Pancreas (tissue), 10 donors: ENCODE measurements around the gene ZBTB40. TPM values are rescaled to one million over a fixed set of nuclear protein-coding genes. Genes with fewer than 3 reads are reported as not detected.

ENCODE experiments used
- ATAC-seq, 4 donors: fragments of 200-7000 bp; cut with Tn5 transposase; one replicate each; pipeline versions ENCODE4 v1.8.0 to v1.9.1; 2020; ENCODE audit warnings: mild to moderate bottlenecking in 4 of 4, moderate library complexity in 4 of 4
- DNase-seq, 6 donors: peaks; one replicate each; pipeline ENCODE4 v3.0.0-alpha.2; 2020
- FAIRE-seq: peaks from 2 replicates; lab custom pipeline; 2012; peaks lifted over from hg19 to GRCh38; lab: Jason Lieb, UNC
- H3K27ac ChIP-seq, 4 donors: fragments of 200-600 bp; sonication (generic); 1 replicate in 3 of 4; 2 replicates in 1 of 4; pipeline versions ENCODE4 v1.5.0 to v1.8.0; 2020
- H3K27me3 ChIP-seq, 4 donors: fragments of 200-600 bp; one replicate each; pipeline ENCODE4 v1.8.0; 2021
- H3K36me3 ChIP-seq, 3 donors: fragments of 200-600 bp; sonication (generic) in 1 of 3; one replicate each; pipeline versions ENCODE4 v1.5.0 to v1.8.0; 2020 to 2021
- H3K4me1 ChIP-seq, 3 donors: fragments of 200-600 bp; one replicate each; pipeline ENCODE4 v1.8.0; 2021
- H3K4me3 ChIP-seq, 4 donors: fragments of 200-600 bp; sonication (generic) in 2 of 4; one replicate each; pipeline versions ENCODE4 v1.5.0 to v1.8.0; 2020 to 2021
- H3K9me3 ChIP-seq, 4 donors: fragments of 200-600 bp; one replicate each; pipeline ENCODE4 v1.8.0; 2021
- WGBS, 2 donors: extraction: QIAGEN DNeasy Blood & Tissue Kit; methylation state at CpG; one replicate each; pipeline ENCODE4 v1.1.7; 2013; 5-methylcytosine and 5-hydroxymethylcytosine counted together
- intact Hi-C, 3 donors: fragments of 100-400 bp; cut with DNase I; formaldehyde crosslinking; loops; one replicate each; pipeline versions ENCODE4 v1.11.1 to v1.14.2; 2022
- polyA plus RNA-seq, 2 donors: library from polyadenylated mRNA; stranded (reverse); fragments of 200-250 nt; gene quantifications; one replicate each; pipeline ENCODE4 v1.2.3, GENCODE V29; 2013
- total RNA-seq, 6 donors: library from RNA; stranded (reverse); fragmentation: NEBNext Ultra II Directional in 4 of 6; extraction: Animal tissue kit (Norgen Biotek cat#: 25700) in 4 of 6; gene quantifications; one replicate each; pipeline versions ENCODE4 v1.2.1 to v1.2.4, GENCODE V29; 2021 to 2023
- TF ChIP-seq, protein P1 (sequence below), 4 donors: fragments of 200-600 bp; sonication (generic) in 3 of 4; IDR thresholded peaks; one replicate each; pipeline versions ENCODE4 v1.5.0 to v1.8.0; 2021; ENCODE audit warnings: antibody characterized with exemption in 4 of 4
- donor health status: healthy with polysubstance abuse.
- donor health status: DM: no; HTN: no; CAD: no; lungs with moderate emphysema.
- donor health status: DM: no; HTN: no; CAD: no.
- donor health status: control.
- donor health status: control.
- donor health status: Bipolar disorder and iron deficiency.
- donor health status: DM: yes; HTN: yes; CAD: no.
- donor health status: DM: no; HTN: no; CAD: no.
- donor health status: DM: no; HTN: no; CAD: no.
- donor health status: DM: yes; HTN: yes; CAD: no.

The ZBTB40 gene
- total and polyA plus RNA-seq, 8 donors, result 6.2 to 16.0 (median 9.4) TPM

- Histone ChIP-seq H3K27me3 (no peaks in the 10 kb centered on the region), H3K36me3 (no peaks in the 10 kb centered on the region), H3K9me3 (no peaks in the 10 kb centered on the region), H3K4me3 (no peak overlapping the region), H3K4me1 (peaks cover 13 to 25% (median 22%) of the 10 kb centered on the region in 3 donors), H3K27ac (peak overlapping the region; percentile 12 to 87 (median 70))
- 29 to 35% methylated on average over 8 of the region's 8 CpGs for WGBS, 2 donors
- TF ChIP-seq, protein P1, sequence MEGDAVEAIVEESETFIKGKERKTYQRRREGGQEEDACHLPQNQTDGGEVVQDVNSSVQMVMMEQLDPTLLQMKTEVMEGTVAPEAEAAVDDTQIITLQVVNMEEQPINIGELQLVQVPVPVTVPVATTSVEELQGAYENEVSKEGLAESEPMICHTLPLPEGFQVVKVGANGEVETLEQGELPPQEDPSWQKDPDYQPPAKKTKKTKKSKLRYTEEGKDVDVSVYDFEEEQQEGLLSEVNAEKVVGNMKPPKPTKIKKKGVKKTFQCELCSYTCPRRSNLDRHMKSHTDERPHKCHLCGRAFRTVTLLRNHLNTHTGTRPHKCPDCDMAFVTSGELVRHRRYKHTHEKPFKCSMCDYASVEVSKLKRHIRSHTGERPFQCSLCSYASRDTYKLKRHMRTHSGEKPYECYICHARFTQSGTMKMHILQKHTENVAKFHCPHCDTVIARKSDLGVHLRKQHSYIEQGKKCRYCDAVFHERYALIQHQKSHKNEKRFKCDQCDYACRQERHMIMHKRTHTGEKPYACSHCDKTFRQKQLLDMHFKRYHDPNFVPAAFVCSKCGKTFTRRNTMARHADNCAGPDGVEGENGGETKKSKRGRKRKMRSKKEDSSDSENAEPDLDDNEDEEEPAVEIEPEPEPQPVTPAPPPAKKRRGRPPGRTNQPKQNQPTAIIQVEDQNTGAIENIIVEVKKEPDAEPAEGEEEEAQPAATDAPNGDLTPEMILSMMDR (IDR thresholded peaks at IDR 0.05), result no peak
- DNase-seq (peak in 5 of 6 donors; percentile 33 to 47 (median 44)), FAIRE-seq (no peak), ATAC-seq (peak; percentile 28 to 61 (median 45))
- intact Hi-C loops, result loop anchor here in 1 of 3 donors (10.0 kb wide), 1 partner anchor 278 kb away; no protein-coding TSS in a partner anchor
Observed at GRCh38 chr1:22412932-22413727, 38.5 kb upstream of the ZBTB40 start.

- FAIRE-seq (no peak), ATAC-seq (no peak), DNase-seq (no peak)
- intact Hi-C loops, result loop anchor here in 1 of 3 donors (10.0 kb wide), 1 partner anchor 279 kb away; no protein-coding TSS in a partner anchor
- Histone ChIP-seq H3K27ac (peak overlapping the region; percentile 61 to 87 (median 76)), H3K4me3 (no peak overlapping the region), H3K9me3 (no peaks in the 10 kb centered on the region), H3K27me3 (no peaks in the 10 kb centered on the region), H3K36me3 (no peaks in the 10 kb centered on the region), H3K4me1 (peaks cover 13 to 25% (median 22%) of the 10 kb centered on the region in 3 donors)
- TF ChIP-seq, protein P1 (IDR thresholded peaks at IDR 0.05), result no peak
- WGBS, 2 donors, result 0% methylated on average over 1 of the region's 1 CpG
Observed at GRCh38 chr1:22413799-22414198, 37.9 kb upstream of the ZBTB40 start.

DNA sequence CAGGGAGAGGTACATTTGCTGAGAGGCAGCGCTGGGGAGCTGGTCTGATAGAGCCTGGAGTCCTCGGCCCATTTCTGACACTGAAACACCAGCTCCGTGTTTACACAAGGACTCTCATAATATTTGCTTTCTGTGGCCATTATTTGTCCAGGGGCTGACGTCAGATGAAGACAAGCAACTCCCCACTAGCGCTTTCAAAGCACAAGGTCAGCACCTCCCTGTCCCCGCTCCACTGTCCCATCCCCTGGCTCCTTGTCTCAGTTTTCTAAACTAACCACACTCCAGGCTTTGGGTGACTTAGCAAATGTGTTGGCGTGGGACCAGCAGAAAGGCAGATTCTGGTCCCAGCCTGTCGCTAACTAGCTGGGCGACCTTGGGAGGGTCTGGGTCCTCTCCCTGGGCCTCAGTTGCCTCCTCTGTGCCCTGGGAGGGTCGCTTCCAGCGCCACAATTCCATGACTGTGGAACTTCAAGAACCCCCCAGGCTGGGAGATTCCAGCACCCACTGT, 37.4 kb upstream of the ZBTB40 start:
- ATAC-seq (peak; percentile 85 to 91 (median 86)), FAIRE-seq (no peak), DNase-seq (peak; percentile 70 to 91 (median 89))
- Histone ChIP-seq H3K4me1 (peaks cover 13 to 25% (median 22%) of the 10 kb centered on the region in 3 donors), H3K4me3 (no peak overlapping the region), H3K36me3 (no peaks in the 10 kb centered on the region), H3K9me3 (no peaks in the 10 kb centered on the region), H3K27me3 (no peaks in the 10 kb centered on the region), H3K27ac (peak overlapping the region; percentile 61 to 87 (median 76))
- intact Hi-C loops, result loop anchor here in 1 of 3 donors (10.0 kb wide), 1 partner anchor 279 kb away; no protein-coding TSS in a partner anchor
- WGBS, 2 donors, result 10 to 16% methylated on average over 11 of the region's 11 CpGs
- TF ChIP-seq, protein P1 (IDR thresholded peaks at IDR 0.05), result no peak

- H3K4me1 ChIP-seq, result peaks cover 13 to 25% (median 22%) of the 10 kb centered on the region in 3 donors
- peak in 1 of 6 donors; percentile 25 for DNase-seq
- ATAC-seq, result no peak
- H3K9me3 ChIP-seq, result no peaks in the 10 kb centered on the region
- WGBS, 2 donors, result 76 to 88% methylated on average over 7 of the region's 7 CpGs
- H3K27me3 ChIP-seq, result no peaks in the 10 kb centered on the region
- no peak for FAIRE-seq
- TF ChIP-seq, protein P1 (IDR thresholded peaks at IDR 0.05), result no peak
- H3K27ac ChIP-seq, result no peak overlapping the region
- no peaks in the 10 kb centered on the region for H3K36me3 ChIP-seq
- intact Hi-C loops, result loop anchor here in 2 of 3 donors (5.0 to 10.0 kb wide), 3 partner anchors 227 to 388 kb away; partner anchors contain the start of gene C1QC (in 1 of the 2)
- H3K4me3 ChIP-seq, result no peak overlapping the region
Observed at GRCh38 chr1:22415489-22415888, 36.2 kb upstream of the ZBTB40 start.
